Measurements from ENCODE around the gene CHRNA10. TPM values are rescaled to one million over a fixed set of nuclear protein-coding genes. Genes with fewer than 3 reads are reported as not detected.

CHRNA10 gene
- total RNA-seq, 2 donors from 2014 or later: 1.8 TPM; not detected in 1

GRCh38 chr11:3623121-3623520 is 48.1 kb downstream of the CHRNA10 start:
- TF ChIP-seq CTCF (IDR thresholded peaks at IDR 0.05): no peak
- no peaks in the 10 kb centered on the region for H3K27me3 ChIP-seq (replicated peaks; ENCODE audit: insufficient read depth)
- ATAC-seq (ENCODE audit: insufficient number of reproducible peaks, low FRiP score, low read depth) (no peak), DNase-seq (ENCODE audit: low spot score) (no peak)
- H3K4me3 ChIP-seq: no peak overlapping the region
- no peaks in the 10 kb centered on the region for H3K36me3 ChIP-seq
- no peak overlapping the region for H3K27ac ChIP-seq
- no peaks in the 10 kb centered on the region for H3K9me3 ChIP-seq
- no peaks in the 10 kb centered on the region for H3K4me1 ChIP-seq (ENCODE audit: control insufficient read depth in 1 of 2, low read depth in 2 of 2)

DNA sequence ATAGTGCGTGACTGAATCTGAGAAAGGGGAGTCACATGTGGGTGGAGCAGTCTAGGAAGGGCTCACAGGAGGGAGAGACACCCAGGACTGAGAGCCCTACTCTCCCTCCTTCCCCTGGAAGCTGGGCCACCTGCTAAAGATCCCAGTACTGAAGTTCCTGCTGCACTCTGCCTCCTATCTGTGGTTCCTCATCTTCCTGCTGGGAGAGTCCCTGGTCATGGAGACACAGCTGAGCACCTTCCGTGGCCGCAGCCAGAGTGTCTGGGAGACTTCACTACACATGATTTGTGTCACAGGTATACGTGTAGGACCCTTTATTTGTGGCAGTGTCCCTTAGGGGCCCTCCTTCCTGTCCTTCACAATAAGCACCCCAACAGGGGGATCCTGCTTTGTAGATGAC is 48.7 kb downstream of the CHRNA10 start:
- Histone ChIP-seq H3K9me3 (no peaks in the 10 kb centered on the region), H3K4me1 (ENCODE audit: control insufficient read depth in 1 of 2, low read depth in 2 of 2) (no peaks in the 10 kb centered on the region), H3K4me3 (no peak overlapping the region), H3K27ac (no peak overlapping the region), H3K27me3 (replicated peaks; ENCODE audit: insufficient read depth) (no peaks in the 10 kb centered on the region), H3K36me3 (no peaks in the 10 kb centered on the region)
- DNase-seq (ENCODE audit: low spot score): no peak
- TF ChIP-seq CTCF (IDR thresholded peaks at IDR 0.05): no peak
- no peak for ATAC-seq (ENCODE audit: insufficient number of reproducible peaks, low FRiP score, low read depth)

DNA sequence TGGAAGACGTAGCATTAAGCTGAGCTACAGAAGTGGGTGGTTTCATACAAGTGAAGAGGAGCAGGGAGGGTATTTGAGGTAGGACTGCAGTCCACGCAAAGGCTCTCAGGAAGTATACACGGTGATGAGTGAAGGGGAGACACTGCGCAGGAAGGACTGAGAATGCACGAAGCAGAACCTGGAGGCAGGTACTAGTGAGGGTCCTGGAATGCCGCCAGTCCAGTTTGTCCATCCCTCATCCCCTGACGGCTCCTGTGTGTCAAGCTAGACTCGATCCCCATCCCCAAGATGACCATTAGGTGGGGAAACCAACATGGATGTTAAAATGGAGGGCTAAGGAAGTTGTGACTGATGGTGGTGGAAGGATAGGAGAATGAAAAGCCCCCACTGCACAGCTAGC is 53.2 kb downstream of the CHRNA10 start:
- Histone ChIP-seq H3K4me1 (ENCODE audit: control insufficient read depth in 1 of 2, low read depth in 2 of 2) (no peaks in the 10 kb centered on the region), H3K9me3 (no peaks in the 10 kb centered on the region), H3K36me3 (no peaks in the 10 kb centered on the region), H3K4me3 (no peak overlapping the region), H3K27ac (no peak overlapping the region), H3K27me3 (replicated peaks; ENCODE audit: insufficient read depth) (no peaks in the 10 kb centered on the region)
- ATAC-seq (ENCODE audit: insufficient number of reproducible peaks, low FRiP score, low read depth) (no peak), DNase-seq (ENCODE audit: low spot score) (no peak)
- no peak for TF ChIP-seq CTCF (IDR thresholded peaks at IDR 0.05)

DNA sequence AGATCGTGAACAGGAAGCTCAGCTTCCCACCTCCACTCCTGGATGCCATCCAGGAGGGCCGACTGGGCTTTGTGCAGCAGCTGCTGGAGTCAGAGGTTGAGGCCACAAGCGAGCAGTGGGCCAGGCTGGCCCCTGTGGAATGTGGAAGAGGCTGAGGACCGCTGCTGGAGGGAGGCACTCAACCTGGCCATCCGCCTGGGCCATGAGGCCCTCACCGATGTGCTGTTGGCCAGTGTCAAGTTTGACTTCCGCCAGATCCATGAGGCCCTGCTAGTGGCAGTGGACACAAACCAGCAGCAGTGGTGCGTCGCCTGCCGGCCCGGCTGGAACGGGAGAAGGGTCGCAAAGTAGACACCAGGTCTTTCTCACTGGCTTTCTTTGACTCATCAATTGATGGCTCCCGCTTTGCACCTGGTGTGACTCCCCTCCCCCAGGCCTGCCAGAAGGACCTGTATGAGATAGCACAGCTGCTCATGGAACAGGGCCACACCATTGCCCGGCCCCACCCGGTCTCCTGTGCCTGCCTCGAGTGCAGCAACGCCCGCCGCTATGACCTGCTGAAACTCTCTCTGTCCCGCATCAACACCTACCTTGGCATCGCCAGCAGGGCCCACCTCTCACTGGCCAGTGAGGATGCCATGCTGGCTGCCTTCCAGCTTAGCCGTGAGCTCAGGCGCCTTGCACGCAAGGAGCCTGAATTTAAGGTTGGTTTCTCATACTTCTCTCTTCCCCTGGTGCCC is 54.3 kb downstream of the CHRNA10 start:
- TF ChIP-seq CTCF (IDR thresholded peaks at IDR 0.05): no peak
- no peak for ATAC-seq (ENCODE audit: insufficient number of reproducible peaks, low FRiP score, low read depth)
- DNase-seq (ENCODE audit: low spot score): no peak

GRCh38 chr11:3615998-3616397 is 55.2 kb downstream of the CHRNA10 start:
- DNase-seq (ENCODE audit: low spot score) (no peak), ATAC-seq (ENCODE audit: insufficient number of reproducible peaks, low FRiP score, low read depth) (no peak)
- TF ChIP-seq CTCF (IDR thresholded peaks at IDR 0.05): no peak
- Histone ChIP-seq H3K36me3 (no peaks in the 10 kb centered on the region), H3K4me3 (no peak overlapping the region), H3K9me3 (no peaks in the 10 kb centered on the region), H3K27me3 (replicated peaks; ENCODE audit: insufficient read depth) (no peaks in the 10 kb centered on the region), H3K27ac (no peak overlapping the region), H3K4me1 (ENCODE audit: control insufficient read depth in 1 of 2, low read depth in 2 of 2) (no peaks in the 10 kb centered on the region)

More for the DNA sequence above, 54.3 kb downstream of the CHRNA10 start:
- H3K27ac ChIP-seq: no peak overlapping the region
- no peak overlapping the region for H3K4me3 ChIP-seq
- H3K9me3 ChIP-seq: no peaks in the 10 kb centered on the region
- H3K27me3 ChIP-seq (replicated peaks; ENCODE audit: insufficient read depth): no peaks in the 10 kb centered on the region
- no peaks in the 10 kb centered on the region for H3K4me1 ChIP-seq (ENCODE audit: control insufficient read depth in 1 of 2, low read depth in 2 of 2)
- no peaks in the 10 kb centered on the region for H3K36me3 ChIP-seq

Other genes starting within 250 kb of the CHRNA10 start
- not detected for gene ART5, start 29.4 kb downstream of the CHRNA10 start, total RNA-seq
- not detected for gene ART1, start 26.3 kb downstream of the CHRNA10 start, total RNA-seq
- 100 to 1,000 TPM; 135 to 216 TPM for gene NUP98, start 126.2 kb upstream of the CHRNA10 start, total RNA-seq
- gene PGAP2, start 137.2 kb upstream of the CHRNA10 start, total RNA-seq: 10 to 100 TPM in 1 of 2 donors, 1 to 10 TPM in 1; 4.4 to 22.5 TPM
- gene RHOG, start 169.6 kb upstream of the CHRNA10 start, total RNA-seq: 10 to 100 TPM; 49.4 to 69.7 TPM
- gene STIM1, start 184.3 kb upstream of the CHRNA10 start, total RNA-seq: 10 to 100 TPM; 53.8 to 63.0 TPM